HG02798 (cell line): Measurements from ENCODE around the gene ENO2.
"Not testable (repeated sequence)": the region's sequence is repeated elsewhere in the genome, so short reads cannot be mapped to it uniquely, and the experiment has no call there.

Source experiments
- ATAC-seq: cut with Tn5 transposase; IDR thresholded peaks from one replicate; pipeline ENCODE4 v1.9.1; 2021; ENCODE audit warnings: mild to moderate bottlenecking; ENCODE audit not compliant: unreplicated experiment, poor library complexity

Gene ENO2

DNA sequence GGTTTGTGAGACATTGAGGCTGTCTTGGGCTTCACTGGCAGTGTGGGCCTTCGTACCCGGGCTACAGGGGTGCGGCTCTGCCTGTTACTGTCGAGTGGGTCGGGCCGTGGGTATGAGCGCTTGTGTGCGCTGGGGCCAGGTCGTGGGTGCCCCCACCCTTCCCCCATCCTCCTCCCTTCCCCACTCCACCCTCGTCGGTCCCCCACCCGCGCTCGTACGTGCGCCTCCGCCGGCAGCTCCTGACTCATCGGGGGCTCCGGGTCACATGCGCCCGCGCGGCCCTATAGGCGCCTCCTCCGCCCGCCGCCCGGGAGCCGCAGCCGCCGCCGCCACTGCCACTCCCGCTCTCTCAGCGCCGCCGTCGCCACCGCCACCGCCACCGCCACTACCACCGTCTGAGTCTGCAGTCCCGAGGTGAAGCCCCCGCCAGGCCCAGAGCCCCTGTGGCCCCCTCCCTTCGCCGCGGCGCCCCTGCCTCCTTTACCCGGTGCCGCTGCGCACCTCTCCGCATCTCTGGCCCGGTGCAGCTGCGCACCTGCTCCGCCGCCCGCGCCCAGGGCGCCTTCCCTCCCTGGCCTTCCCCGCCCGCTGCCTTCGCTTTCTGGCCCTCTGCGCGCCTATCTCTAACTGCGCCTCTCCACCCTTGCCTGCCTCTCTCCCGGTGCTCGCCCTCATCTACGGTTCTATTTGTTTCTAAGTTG, at the start of gene ENO2:
TSS of gene ENO2 (plus strand) at position 335 of the 701 bp plus-strand sequence. CDS start 1,253 bp downstream, outside the sequence.
- peak; percentile 81 for ATAC-seq

GRCh38 chr12:6865307-6865706, 49.1 kb upstream of the ENO2 start:
- not testable (repeated sequence) for ATAC-seq

- ATAC-seq, result no peak
These were observed 48.0 kb upstream of the ENO2 start for GRCh38 chr12:6866163-6866919.

- ATAC-seq, result peak; percentile 1
These were observed 47.4 kb upstream of the ENO2 start for GRCh38 chr12:6866920-6867412.

- peak; percentile 60 for ATAC-seq
These were observed 46.8 kb upstream of the ENO2 start, which contains the start of gene TPI1 for GRCh38 chr12:6867413-6868210. Gene TPI1, plus strand, starts transcription at chr12:6867531. Its CDS starts 36 bp downstream, at chr12:6867567.

- no peak for ATAC-seq
These were observed 46.0 kb upstream of the ENO2 start for GRCh38 chr12:6868211-6869048.

GRCh38 chr12:6869049-6870021, 45.0 kb upstream of the ENO2 start:
- no peak for ATAC-seq

DNA sequence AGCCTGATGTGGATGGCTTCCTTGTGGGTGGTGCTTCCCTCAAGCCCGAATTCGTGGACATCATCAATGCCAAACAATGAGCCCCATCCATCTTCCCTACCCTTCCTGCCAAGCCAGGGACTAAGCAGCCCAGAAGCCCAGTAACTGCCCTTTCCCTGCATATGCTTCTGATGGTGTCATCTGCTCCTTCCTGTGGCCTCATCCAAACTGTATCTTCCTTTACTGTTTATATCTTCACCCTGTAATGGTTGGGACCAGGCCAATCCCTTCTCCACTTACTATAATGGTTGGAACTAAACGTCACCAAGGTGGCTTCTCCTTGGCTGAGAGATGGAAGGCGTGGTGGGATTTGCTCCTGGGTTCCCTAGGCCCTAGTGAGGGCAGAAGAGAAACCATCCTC, 44.1 kb upstream of the ENO2 start:
- ATAC-seq, result not testable (repeated sequence)

- no peak for ATAC-seq
These were observed 43.1 kb upstream of the ENO2 start for GRCh38 chr12:6871052-6871957.

GRCh38 chr12:6872073-6873048, 42.0 kb upstream of the ENO2 start:
- peak; percentile 21 for ATAC-seq

GRCh38 chr12:6873094-6874014, 41.0 kb upstream of the ENO2 start, which contains the start of gene SPSB2:
Gene SPSB2, minus strand, starts transcription at chr12:6873303. Its CDS starts 402 bp downstream, at chr12:6872901.
- peak; percentile 81 for ATAC-seq

DNA sequence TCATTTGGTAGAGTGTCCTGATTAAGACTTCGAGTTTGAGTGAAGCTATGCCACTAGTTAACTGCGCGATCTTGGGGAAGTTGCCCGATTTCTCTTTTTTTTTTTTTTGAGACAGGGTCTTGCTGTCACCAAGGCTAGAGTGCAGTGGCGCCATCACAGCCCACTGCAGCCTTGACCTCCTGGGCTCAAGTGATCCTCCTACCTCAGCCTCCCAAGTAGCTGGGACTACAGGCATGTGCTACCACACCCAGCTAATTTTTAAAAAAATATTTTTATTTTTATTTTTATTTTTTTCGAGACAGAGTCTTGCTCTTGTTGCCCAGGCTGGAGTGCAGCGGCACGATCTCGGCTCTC, 40.4 kb upstream of the ENO2 start:
- not testable (repeated sequence) for ATAC-seq

- ATAC-seq, result not testable (repeated sequence)
These were observed 34.6 kb upstream of the ENO2 start for GRCh38 chr12:6879824-6880223.

DNA sequence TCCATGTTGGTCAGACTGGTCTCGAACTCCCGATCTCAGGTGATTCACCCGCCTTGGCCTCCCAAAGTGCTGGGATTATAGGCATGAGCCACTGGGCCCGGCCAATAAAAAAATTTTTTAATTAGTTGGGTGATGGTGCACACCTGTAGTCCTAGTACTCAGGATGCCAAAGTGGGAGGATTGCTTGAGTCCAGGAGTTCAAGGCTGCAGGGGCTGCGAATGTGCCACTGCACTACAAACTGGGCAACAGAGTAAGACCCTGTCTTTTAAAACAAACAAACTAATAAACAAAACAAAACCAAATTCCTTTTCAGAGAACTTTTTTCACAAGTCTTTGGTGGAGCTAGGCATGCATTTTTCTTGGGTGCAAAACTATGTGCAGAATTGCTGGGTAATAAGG, 31.1 kb upstream of the ENO2 start:
- ATAC-seq, result no peak

- ATAC-seq, result no peak
These were observed 30.7 kb upstream of the ENO2 start for GRCh38 chr12:6883683-6884082.
